Activated CD4-positive, alpha-beta T cell treated with anti-CD3 and anti-CD28 coated beads for 48 hours (primary cell): ENCODE data around the gene ALK.
A peak's percentile ranks its signal among the peaks of the same experiment; 100 is the strongest.

Experiments
- DNase-seq: peaks from one replicate; pipeline ENCODE4 v3.0.0-alpha.2; 2020

ALK gene

DNA sequence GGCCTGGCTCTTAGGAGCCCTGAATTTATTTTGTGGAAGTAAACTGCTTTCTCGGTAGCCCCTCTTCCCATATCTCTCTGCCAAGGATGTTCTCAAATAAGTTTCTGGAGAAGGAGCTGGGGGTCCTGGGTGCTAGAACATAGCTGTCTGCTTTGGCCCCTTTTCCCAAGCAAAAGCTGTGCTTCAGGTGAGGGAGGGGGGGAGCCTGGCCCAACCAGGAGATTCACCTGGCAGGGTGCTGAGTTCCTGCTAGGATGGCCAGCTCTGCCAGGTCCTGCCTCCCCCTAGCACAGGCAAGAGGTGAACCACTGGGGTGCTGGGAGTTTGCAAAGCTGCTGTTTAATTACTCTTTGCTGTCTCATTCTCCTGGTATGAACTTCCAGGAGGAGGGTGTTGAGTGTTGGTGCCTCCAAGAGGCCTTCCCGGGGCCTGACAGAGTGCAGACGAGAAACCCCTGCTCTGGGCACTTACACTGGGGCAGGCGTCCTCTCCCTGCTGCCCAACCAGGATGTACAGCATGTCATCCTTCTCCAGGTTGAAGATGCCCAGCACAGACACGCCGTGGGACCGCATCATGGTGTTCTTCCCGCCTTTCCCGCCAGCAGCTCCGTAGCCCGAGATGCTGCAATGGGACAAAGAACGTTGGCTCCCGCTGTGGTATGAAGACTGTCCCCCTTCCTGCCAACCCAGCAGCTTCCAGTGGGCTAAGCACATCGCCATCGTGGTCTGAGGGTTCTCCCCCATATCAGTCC, 682.0 kb downstream of the ALK start:
- DNase-seq = no peak

GRCh38 chr2:29238497-29238896, 682.9 kb downstream of the ALK start:
- DNase-seq = peak; percentile 34

GRCh38 chr2:29236074-29236473, 685.3 kb downstream of the ALK start:
- DNase-seq = no peak

DNA sequence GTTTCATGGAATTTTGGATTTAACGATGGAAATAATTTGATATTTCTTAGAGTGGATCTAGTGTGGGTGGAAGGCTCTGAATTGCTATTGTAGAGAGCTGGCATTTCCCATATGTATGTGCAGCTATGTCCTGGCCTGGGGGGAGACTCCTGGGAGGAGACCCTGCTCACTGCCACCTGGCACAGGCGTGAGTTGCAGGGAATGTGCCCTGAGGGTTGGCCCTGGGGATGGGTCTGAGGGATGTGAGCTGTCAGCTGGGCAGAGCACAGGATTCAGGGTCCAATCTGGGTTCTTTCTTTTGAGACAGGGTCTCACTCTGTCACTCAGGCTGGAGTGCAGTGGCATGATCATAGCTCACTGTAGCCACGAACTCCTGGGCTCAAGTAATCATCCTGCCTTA, 686.0 kb downstream of the ALK start:
- DNase-seq = no peak

- no peak for DNase-seq
These were observed 688.0 kb downstream of the ALK start for GRCh38 chr2:29233428-29233827.

DNA sequence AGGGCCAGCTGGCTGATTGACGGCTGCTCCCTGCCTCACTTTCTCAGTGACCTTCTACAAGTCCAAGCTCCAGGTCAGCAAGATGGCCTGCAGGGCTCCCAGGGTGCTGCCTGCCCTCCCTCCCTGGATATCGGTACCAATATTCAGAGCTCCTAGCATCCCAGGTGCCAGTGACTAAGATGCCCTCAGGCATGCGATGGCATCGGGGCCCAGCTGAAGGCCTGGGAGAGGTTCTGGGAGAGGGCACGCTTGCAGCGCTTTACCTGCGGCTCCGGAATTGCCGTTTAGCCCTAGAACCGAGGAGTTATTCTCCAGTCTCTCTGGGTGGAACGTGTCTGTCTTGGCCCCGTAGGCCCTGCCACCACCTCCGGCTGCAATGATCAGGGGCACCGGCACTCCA, 689.3 kb downstream of the ALK start:
- no peak for DNase-seq

DNA sequence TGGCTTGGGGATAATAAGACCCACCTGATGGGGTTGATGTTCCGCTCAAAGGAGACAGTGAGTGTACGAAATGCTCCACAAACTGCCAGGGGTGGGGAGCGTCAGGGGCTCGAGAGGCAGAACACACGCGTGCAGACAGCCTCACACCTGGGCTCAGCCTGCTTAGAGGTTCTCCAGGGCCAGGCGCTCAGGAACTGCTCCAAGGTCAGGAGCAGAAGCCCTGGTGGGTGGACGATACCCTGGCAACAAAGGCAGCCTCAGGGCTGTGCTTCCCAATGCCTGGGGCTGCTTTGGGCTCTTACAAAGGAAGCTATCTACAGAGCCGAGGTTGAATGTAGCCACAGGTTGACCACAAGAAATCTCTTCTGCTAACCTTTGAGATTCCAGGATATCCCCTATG, 691.7 kb downstream of the ALK start:
- DNase-seq = no peak

GRCh38 chr2:29228947-29229346, 692.4 kb downstream of the ALK start:
- DNase-seq = no peak

DNA sequence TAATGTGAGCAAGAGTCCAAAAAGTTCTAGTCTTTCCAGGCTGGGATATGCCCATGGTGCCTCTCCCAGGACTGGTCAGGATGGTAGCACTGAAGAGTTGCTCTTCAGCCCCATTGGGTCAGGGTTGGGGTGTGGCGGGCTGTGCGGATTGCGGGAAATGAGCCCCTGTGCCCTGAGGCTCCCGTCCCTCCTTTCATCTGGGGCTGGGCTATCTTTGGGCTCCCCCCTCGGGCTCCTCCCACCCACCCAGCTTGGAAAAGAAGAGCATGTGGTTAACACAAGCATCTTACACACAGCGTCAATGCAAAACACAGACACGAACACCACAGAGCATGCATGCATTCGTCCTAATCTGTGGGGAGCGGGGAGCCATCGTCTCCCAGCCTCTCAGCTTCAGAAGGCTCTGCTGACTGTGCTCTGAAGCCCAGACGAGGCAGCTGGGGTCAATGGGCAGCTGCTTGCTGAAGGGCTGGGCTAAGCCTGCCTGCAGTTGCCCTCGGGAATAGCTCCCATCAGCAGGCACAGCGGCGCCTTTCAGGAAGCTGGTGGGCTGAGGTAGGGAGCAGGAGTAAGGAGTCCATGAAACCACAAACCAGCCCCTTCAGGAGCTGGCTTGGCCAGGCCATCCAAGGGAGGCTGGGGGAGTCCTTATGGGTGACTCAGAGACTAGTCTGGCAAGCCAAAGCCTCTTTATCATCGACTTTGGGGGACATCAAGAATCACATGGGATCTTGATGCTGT, 693.3 kb downstream of the ALK start:
- DNase-seq = no peak

DNA sequence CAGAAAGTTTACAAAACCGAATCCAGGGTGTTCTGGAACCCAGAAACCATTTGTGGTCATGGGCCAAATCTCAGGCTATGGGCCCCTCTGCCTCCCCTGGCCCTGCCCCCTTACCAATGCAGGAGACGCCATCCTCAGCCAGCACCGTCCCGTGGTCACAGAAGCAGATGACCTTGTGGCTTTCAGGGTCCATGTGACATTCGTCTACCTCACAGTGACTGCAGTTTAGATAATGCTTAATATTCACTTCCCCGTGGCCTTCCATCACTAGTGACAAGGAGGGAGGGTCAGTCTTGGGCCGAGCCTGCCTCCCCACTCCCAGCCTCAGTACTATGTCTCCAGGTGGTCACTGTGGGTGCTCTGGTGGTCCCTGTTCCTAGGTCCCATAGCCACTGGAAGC, 694.6 kb downstream of the ALK start:
- no peak for DNase-seq

DNA sequence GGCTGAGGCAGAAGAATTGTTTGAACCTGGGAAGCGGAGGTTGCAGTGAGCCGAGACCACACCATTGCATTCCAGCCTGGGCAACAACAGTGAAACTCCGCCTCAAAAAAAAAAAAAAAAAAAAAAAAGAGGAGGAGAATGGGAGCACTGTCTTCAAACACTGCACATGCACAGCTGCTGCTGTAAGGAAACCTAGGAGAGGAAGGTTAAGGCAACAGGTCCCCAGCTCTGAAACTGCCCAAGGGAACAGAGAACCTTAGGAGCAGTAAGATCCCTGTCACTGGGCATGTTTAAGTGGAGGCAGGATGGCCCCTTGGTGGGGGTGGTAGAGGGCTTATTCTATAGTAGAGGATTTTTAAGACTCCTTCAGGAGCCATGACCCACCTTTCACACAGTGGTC, 695.0 kb downstream of the ALK start:
- DNase-seq = no peak

GRCh38 chr2:29225814-29226213, 695.6 kb downstream of the ALK start:
- no peak for DNase-seq

DNA sequence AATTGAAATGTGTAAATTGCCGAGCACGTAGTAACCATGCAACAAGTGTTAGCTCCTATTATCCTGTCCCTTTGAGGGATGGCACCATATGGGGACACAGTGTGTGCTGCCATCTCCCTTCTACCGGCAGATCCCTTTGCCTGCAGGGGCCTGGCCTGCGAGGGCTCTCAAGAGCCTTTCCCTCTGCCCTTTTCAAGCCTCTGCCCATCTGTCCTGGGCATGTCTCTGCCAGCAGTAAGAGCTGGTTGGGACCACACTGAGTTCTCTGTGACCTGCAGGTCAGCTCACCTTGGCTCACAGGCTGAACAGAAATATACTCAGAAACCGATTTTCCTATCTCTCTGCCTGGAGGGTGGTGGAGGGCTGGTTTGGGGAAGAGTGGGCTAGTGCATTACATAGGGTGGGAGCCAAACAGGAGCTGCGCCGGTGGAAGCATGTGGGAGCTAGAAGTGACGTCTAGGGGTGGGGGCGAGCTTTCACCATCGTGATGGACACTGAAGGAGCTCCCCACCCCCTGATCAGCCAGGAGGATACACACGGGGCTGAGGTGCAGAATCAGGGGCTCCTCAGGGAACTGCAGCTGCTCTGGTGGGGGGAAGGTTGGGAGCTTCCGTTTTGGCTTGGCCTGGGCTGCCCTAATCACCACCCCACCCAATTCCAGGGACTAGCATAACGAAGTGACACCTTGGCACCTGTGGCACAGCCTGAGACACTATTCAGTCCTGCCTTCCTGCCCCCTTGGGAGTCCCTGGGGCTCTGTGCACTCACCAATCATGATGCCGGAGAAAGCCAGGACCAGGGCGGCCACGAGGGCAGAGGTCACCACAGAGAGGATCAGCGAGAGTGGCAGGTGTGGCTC, 696.5 kb downstream of the ALK start:
- DNase-seq = no peak

- no peak for DNase-seq
These were observed 697.3 kb downstream of the ALK start for GRCh38 chr2:29223851-29224692.

DNA sequence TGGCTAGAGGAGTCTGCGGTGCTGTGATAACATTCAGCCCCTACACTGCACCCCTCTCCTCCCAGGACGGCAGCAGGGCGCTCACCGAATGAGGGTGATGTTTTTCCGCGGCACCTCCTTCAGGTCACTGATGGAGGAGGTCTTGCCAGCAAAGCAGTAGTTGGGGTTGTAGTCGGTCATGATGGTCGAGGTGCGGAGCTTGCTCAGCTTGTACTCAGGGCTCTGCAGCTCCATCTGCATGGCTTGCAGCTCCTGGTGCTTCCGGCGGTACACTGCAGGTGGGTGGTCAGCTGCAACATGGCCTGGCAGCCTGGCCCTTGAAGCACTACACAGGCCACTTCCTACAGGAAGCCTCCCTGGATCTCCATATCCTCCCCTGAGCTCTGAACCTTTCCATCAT, 698.1 kb downstream of the ALK start:
- no peak for DNase-seq

- DNase-seq = no peak
These were observed 698.8 kb downstream of the ALK start for GRCh38 chr2:29222381-29223179.

DNA sequence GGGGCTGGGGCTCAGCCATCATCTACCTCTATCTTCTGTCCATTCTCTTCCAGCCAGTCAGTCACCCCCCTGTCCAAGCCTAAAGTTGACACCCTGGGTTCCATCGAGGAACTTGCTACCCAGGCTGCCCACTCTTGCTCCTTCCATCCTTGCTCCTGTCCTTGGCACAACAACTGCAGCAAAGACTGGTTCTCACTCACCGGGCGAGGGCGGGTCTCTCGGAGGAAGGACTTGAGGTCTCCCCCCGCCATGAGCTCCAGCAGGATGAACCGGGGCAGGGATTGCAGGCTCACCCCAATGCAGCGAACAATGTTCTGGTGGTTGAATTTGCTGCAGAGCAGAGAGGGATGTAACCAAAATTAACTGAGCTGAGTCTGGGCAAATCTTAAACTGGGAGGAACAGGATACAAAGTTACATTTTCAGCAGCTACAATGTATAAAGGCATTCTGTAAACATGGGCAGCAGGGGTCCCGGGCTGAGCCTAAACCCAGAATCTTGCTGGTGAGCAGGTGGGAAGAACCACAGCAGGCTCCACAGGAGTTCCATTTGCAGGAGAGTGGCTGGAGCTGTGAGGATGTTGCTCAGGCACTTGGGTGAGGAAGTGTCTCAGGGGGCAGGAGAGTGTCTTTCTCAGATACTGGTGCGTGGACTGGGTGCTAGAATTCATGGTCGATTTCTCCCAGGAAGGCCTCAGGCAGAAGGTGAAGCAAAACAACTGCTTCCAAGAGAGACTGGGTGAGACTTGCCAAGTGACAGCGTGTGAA, 700.7 kb downstream of the ALK start:
- DNase-seq = no peak

GRCh38 chr2:29219374-29219773, 702.0 kb downstream of the ALK start:
- DNase-seq = no peak

- no peak for DNase-seq
These were observed 702.7 kb downstream of the ALK start for GRCh38 chr2:29218550-29219125.

GRCh38 chr2:29218071-29218470, 703.3 kb downstream of the ALK start:
- no peak for DNase-seq

- no peak for DNase-seq
These were observed 704.8 kb downstream of the ALK start for GRCh38 chr2:29216609-29216909.
